Endothelial cell of umbilical vein (primary cell): ENCODE measurements around the gene CACNG8. TPM values are rescaled to one million over a fixed set of nuclear protein-coding genes. Genes with fewer than 3 reads are reported as not detected.

Source experiments
- BruUV-seq: library from RNA; stranded (reverse); fragments of 400-500 nt; replicated peaks from 2 replicates; lab custom pipeline; 2021; lab: Mats Ljungman, UMichigan
- CTCF ChIA-PET: fragments of 300-600, 350-600 bp; sonication (Branson Sonifier 250); formaldehyde crosslinking; loops from one replicate; lab custom pipeline; 2021; ENCODE audit warnings: antibody characterized with exemption, inconsistent platforms; lab: Charles Lee
- POLR2A ChIA-PET: fragments of 300-600, 350-600 bp; sonication (Branson Sonifier 250); formaldehyde crosslinking; loops from one replicate; lab custom pipeline; 2021; ENCODE audit warnings: antibody characterized with exemption, inconsistent platforms; lab: Charles Lee
- DNase-seq: peaks from one replicate; pipeline ENCODE4 v3.0.0-alpha.2; 2011; ENCODE audit warnings: low read depth, low spot score
- FAIRE-seq: peaks from 2 replicates; lab custom pipeline; 2011; peaks lifted over from hg19 to GRCh38; lab: Jason Lieb, UNC
- H2AFZ ChIP-seq: 2 replicates; pipeline ENCODE4 v1.6.0; 2012; ENCODE audit warnings: low read depth, low read length, control low read depth, inconsistent platforms
- H3K27ac ChIP-seq: 2 replicates; pipeline ENCODE4 v1.5.1; 2011; ENCODE audit warnings: low read depth, mild to moderate bottlenecking, control low read depth, low read length, moderate library complexity; ENCODE audit not compliant: insufficient read depth
- H3K27me3 ChIP-seq, 2 experiments: 2 replicates each; pipeline versions ENCODE4 v1.6.0 to v1.6.1; 2011; ENCODE audit warnings: low read length in 2 of 2, mixed read lengths in 1 of 2; ENCODE audit not compliant: control insufficient read depth in 2 of 2, insufficient read depth in 2 of 2
- H3K36me3 ChIP-seq, 2 experiments: 2 replicates in 1 of 2; 3 replicates in 1 of 2; pipeline ENCODE4 v1.5.1; 2011; ENCODE audit warnings: low read length in 2 of 2, mild to moderate bottlenecking in 1 of 2, moderate library complexity in 1 of 2; ENCODE audit not compliant: control insufficient read depth in 2 of 2, insufficient read depth in 2 of 2; ENCODE audit errors: extremely low read depth in 1 of 2
- H3K4me1 ChIP-seq: 3 replicates; pipeline ENCODE4 v1.5.1; 2011; ENCODE audit warnings: mild to moderate bottlenecking, low read length; ENCODE audit not compliant: control insufficient read depth, insufficient read depth; ENCODE audit errors: extremely low read depth
- H3K4me2 ChIP-seq: 2 replicates; pipeline ENCODE4 v1.6.1; 2011; ENCODE audit warnings: low read length, control low read depth, mixed read lengths; ENCODE audit not compliant: insufficient read depth
- H3K4me3 ChIP-seq, 3 experiments: fragments of 200-600 bp in 1 of 3; sonication (generic), shearing (Covaris generic) in 1 of 3; replicated peaks in 1 of 3; 2 replicates each; pipeline ENCODE4 v1.5.1; 2011 to 2016; ENCODE audit warnings: control low read depth in 3 of 3, low read length in 3 of 3, mild to moderate bottlenecking in 2 of 3, inconsistent platforms in 1 of 3, low read depth in 1 of 3, moderate library complexity in 1 of 3; ENCODE audit not compliant: insufficient read depth in 1 of 3
- H3K79me2 ChIP-seq: 2 replicates; pipeline ENCODE4 v1.6.0; 2012; ENCODE audit warnings: low read length, inconsistent platforms; ENCODE audit not compliant: control insufficient read depth, insufficient read depth
- H3K9ac ChIP-seq: replicated peaks from 2 replicates; pipeline ENCODE3; 2011; ENCODE audit warnings: low read length, control low read depth; ENCODE audit not compliant: insufficient read depth; ENCODE audit errors: extremely low read depth
- H3K9me1 ChIP-seq: replicated peaks from 3 replicates; pipeline ENCODE4 v1.6.0; 2011; ENCODE audit warnings: mild to moderate bottlenecking, low read length; ENCODE audit not compliant: control insufficient read depth, insufficient read depth; ENCODE audit errors: extremely low read depth
- H3K9me3 ChIP-seq: replicated peaks from 2 replicates; pipeline ENCODE4 v1.5.1; 2012; ENCODE audit warnings: low read length, inconsistent platforms; ENCODE audit not compliant: control insufficient read depth, insufficient read depth
- H4K20me1 ChIP-seq: replicated peaks from 2 replicates; pipeline ENCODE3; 2011; ENCODE audit warnings: mild to moderate bottlenecking, low read length; ENCODE audit not compliant: control insufficient read depth, insufficient read depth; ENCODE audit errors: extremely low read depth
- EZH2 ChIP-seq: IDR thresholded peaks from 2 replicates; pipeline ENCODE4 v1.6.1; 2012; ENCODE audit warnings: borderline replicate concordance, low read depth, mild to moderate bottlenecking, moderate library complexity, low read length, inconsistent platforms; ENCODE audit not compliant: severe bottlenecking
- FOS ChIP-seq: IDR thresholded peaks from 2 replicates; pipeline ENCODE4 v1.6.1; 2011; ENCODE audit warnings: mild to moderate bottlenecking, low read length, moderate library complexity, borderline replicate concordance; ENCODE audit not compliant: insufficient read depth
- GATA2 ChIP-seq: IDR thresholded peaks from 2 replicates; pipeline ENCODE4 v1.7.0; 2011; ENCODE audit warnings: low read depth, mild to moderate bottlenecking, moderate library complexity, mixed read lengths, low read length; ENCODE audit not compliant: insufficient read length, insufficient read depth
- JUN ChIP-seq: IDR thresholded peaks from 2 replicates; pipeline ENCODE4 v1.6.1; 2011; ENCODE audit warnings: borderline replicate concordance, low read depth; ENCODE audit not compliant: insufficient read length, insufficient read depth
- MAX ChIP-seq: IDR thresholded peaks from 2 replicates; pipeline ENCODE4 v1.6.1; 2011; ENCODE audit not compliant: insufficient read depth, insufficient read length
- MYC ChIP-seq: IDR thresholded peaks from one replicate; pipeline ENCODE4 v1.6.1; 2011; ENCODE audit warnings: mild to moderate bottlenecking, low read depth, low read length
- POLR2A ChIP-seq: IDR thresholded peaks from 2 replicates; pipeline ENCODE4 v1.6.1; 2012; ENCODE audit warnings: low read depth, mild to moderate bottlenecking, control low read depth, low read length
- POLR2AphosphoS5 ChIP-seq: IDR thresholded peaks from 2 replicates; pipeline ENCODE4 v1.6.1; 2012; ENCODE audit warnings: low read depth, mild to moderate bottlenecking, control low read depth, low read length, moderate library complexity; ENCODE audit not compliant: insufficient read depth
- dilution Hi-C: fragments of 300-500 bp; cut with MboI; formaldehyde crosslinking; loops from one replicate; pipeline ENCODE4 v1.15.0; 2019; ENCODE audit warnings: low sequenced_read_pairs; ENCODE audit not compliant: extremely low pct_ligation_motif_present
- intact Hi-C: fragments of 100-400 bp; cut with micrococcal nuclease; formaldehyde crosslinking; loops from one replicate; pipeline ENCODE4 v1.10.0; 2022
- polyA plus RNA-seq, 4 experiments: library from polyadenylated mRNA; depleted of rRNA in 3 of 4; stranded (reverse) in 3 of 4; unstranded in 1 of 4; fragments of >200 nt; gene quantifications; 2 replicates each; pipeline versions ENCODE4 v1.2.1 to v1.2.3, GENCODE V29; 2011 to 2012; ENCODE audit warnings: missing spikeins in 1 of 4
- total RNA-seq: library from RNA; stranded (reverse); gene quantifications from 2 replicates; pipeline ENCODE4 v1.2.3, GENCODE V29; 2021
- TF ChIP-seq, protein P1 (sequence below), 2 donors: IDR thresholded peaks; 1 replicate in 1 of 2; 2 replicates in 1 of 2; pipeline ENCODE4 v1.5.1; 2011; ENCODE audit warnings: low read length in 2 of 2, mild to moderate bottlenecking in 2 of 2, moderate library complexity in 2 of 2, control low read depth in 1 of 2, inconsistent platforms in 1 of 2, low read depth in 1 of 2; ENCODE audit not compliant: insufficient read depth in 1 of 2; ENCODE audit errors: extremely low read depth in 1 of 2

The CACNG8 gene
- total and polyA plus RNA-seq, 2 donors (not counting 3 experiments of a cell fraction or from before 2014, with no cell fraction given): 0.18 to 1.7 TPM

DNA sequence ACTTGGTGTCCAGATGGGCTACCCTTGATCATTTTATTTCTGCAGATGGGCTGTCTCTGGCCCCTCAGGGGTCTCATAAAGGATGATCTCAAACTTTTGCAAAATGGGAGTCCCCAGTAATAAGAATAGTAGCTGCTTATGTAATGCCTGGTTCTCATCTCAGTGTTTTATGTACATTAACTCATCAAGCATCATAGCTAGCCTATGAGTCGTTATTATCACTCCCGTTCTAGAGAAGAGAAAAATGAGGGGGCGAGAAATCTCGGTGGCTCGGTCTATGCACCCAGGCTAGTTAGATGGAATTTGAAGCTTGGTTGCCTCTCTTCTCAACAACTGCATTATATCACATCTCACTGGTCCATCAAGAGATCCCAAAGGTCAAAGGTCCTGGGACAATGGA lies 32.1 kb downstream of the CACNG8 start:
- no peaks in the 10 kb centered on the region for H3K9me1 ChIP-seq
- intact Hi-C loops: no loop called here
- no peaks in the 10 kb centered on the region for H3K9me3 ChIP-seq
- H3K9ac ChIP-seq: no peak overlapping the region
- no peaks in the 10 kb centered on the region for H3K36me3 ChIP-seq
- no peak for DNase-seq
- H4K20me1 ChIP-seq: no peaks in the 10 kb centered on the region
- ChIA-PET CTCF (interaction anchor here (1.0 to 2.1 kb wide), 4 partner anchors 14 to 185 kb away, joined by 3 to 8 read pairs (median 4); no protein-coding TSS in a partner anchor), POLR2A (no interaction called here)
- dilution Hi-C loops: no loop called here
- H3K4me2 ChIP-seq: no peak overlapping the region
- no peak overlapping the region for H2AFZ ChIP-seq
- H3K4me3 ChIP-seq: no peak overlapping the region
- no peak for FAIRE-seq
- no peaks in the 10 kb centered on the region for H3K79me2 ChIP-seq
- no peak overlapping the region for H3K27ac ChIP-seq
- BruUV-seq: no TSS peak
- no peak for TF ChIP-seq EZH2
- no peak for TF ChIP-seq POLR2AphosphoS5
- TF ChIP-seq, protein P1, sequence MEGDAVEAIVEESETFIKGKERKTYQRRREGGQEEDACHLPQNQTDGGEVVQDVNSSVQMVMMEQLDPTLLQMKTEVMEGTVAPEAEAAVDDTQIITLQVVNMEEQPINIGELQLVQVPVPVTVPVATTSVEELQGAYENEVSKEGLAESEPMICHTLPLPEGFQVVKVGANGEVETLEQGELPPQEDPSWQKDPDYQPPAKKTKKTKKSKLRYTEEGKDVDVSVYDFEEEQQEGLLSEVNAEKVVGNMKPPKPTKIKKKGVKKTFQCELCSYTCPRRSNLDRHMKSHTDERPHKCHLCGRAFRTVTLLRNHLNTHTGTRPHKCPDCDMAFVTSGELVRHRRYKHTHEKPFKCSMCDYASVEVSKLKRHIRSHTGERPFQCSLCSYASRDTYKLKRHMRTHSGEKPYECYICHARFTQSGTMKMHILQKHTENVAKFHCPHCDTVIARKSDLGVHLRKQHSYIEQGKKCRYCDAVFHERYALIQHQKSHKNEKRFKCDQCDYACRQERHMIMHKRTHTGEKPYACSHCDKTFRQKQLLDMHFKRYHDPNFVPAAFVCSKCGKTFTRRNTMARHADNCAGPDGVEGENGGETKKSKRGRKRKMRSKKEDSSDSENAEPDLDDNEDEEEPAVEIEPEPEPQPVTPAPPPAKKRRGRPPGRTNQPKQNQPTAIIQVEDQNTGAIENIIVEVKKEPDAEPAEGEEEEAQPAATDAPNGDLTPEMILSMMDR (IDR thresholded peaks at IDR 0.05; ENCODE audit: extremely low read depth in 1 of 2, insufficient read depth in 1 of 2, low read depth in 1 of 2, low read length in 2 of 2): no peak
- TF ChIP-seq JUN: no peak
- no peak for TF ChIP-seq MAX
- no peak for TF ChIP-seq GATA2
- TF ChIP-seq MYC: no peak
- TF ChIP-seq POLR2A: no peak
- no peak for TF ChIP-seq FOS
- H3K4me1 ChIP-seq: peaks cover 34% of the 10 kb centered on the region
- peaks cover 0 to 2% of the 10 kb centered on the region in 2 experiments for H3K27me3 ChIP-seq
